Endothelial cell of umbilical vein (primary cell): Measurements from ENCODE around the gene MCOLN2. TPM values are rescaled to one million over a fixed set of nuclear protein-coding genes. Genes with fewer than 3 reads are reported as not detected.

Experiments
- BruUV-seq: library from RNA; stranded (reverse); fragments of 400-500 nt; replicated peaks from 2 replicates; lab custom pipeline; 2021; lab: Mats Ljungman, UMichigan
- CTCF ChIA-PET: fragments of 300-600, 350-600 bp; sonication (Branson Sonifier 250); formaldehyde crosslinking; loops from one replicate; lab custom pipeline; 2021; ENCODE audit warnings: antibody characterized with exemption, inconsistent platforms; lab: Charles Lee
- POLR2A ChIA-PET: fragments of 300-600, 350-600 bp; sonication (Branson Sonifier 250); formaldehyde crosslinking; loops from one replicate; lab custom pipeline; 2021; ENCODE audit warnings: antibody characterized with exemption, inconsistent platforms; lab: Charles Lee
- DNase-seq: peaks from one replicate; pipeline ENCODE4 v3.0.0-alpha.2; 2011; ENCODE audit warnings: low read depth, low spot score
- FAIRE-seq: peaks from 2 replicates; lab custom pipeline; 2011; peaks lifted over from hg19 to GRCh38; lab: Jason Lieb, UNC
- H2AFZ ChIP-seq: 2 replicates; pipeline ENCODE4 v1.6.0; 2012; ENCODE audit warnings: low read depth, low read length, control low read depth, inconsistent platforms
- H3K27ac ChIP-seq: 2 replicates; pipeline ENCODE4 v1.5.1; 2011; ENCODE audit warnings: low read depth, mild to moderate bottlenecking, control low read depth, low read length, moderate library complexity; ENCODE audit not compliant: insufficient read depth
- H3K27me3 ChIP-seq, 2 experiments: 2 replicates each; pipeline versions ENCODE4 v1.6.0 to v1.6.1; 2011; ENCODE audit warnings: low read length in 2 of 2, mixed read lengths in 1 of 2; ENCODE audit not compliant: control insufficient read depth in 2 of 2, insufficient read depth in 2 of 2
- H3K36me3 ChIP-seq, 2 experiments: 2 replicates in 1 of 2; 3 replicates in 1 of 2; pipeline ENCODE4 v1.5.1; 2011; ENCODE audit warnings: low read length in 2 of 2, mild to moderate bottlenecking in 1 of 2, moderate library complexity in 1 of 2; ENCODE audit not compliant: control insufficient read depth in 2 of 2, insufficient read depth in 2 of 2; ENCODE audit errors: extremely low read depth in 1 of 2
- H3K4me1 ChIP-seq: 3 replicates; pipeline ENCODE4 v1.5.1; 2011; ENCODE audit warnings: mild to moderate bottlenecking, low read length; ENCODE audit not compliant: control insufficient read depth, insufficient read depth; ENCODE audit errors: extremely low read depth
- H3K4me2 ChIP-seq: 2 replicates; pipeline ENCODE4 v1.6.1; 2011; ENCODE audit warnings: low read length, control low read depth, mixed read lengths; ENCODE audit not compliant: insufficient read depth
- H3K4me3 ChIP-seq, 3 experiments: fragments of 200-600 bp in 1 of 3; sonication (generic), shearing (Covaris generic) in 1 of 3; replicated peaks in 1 of 3; 2 replicates each; pipeline ENCODE4 v1.5.1; 2011 to 2016; ENCODE audit warnings: control low read depth in 3 of 3, low read length in 3 of 3, mild to moderate bottlenecking in 2 of 3, inconsistent platforms in 1 of 3, low read depth in 1 of 3, moderate library complexity in 1 of 3; ENCODE audit not compliant: insufficient read depth in 1 of 3
- H3K79me2 ChIP-seq: 2 replicates; pipeline ENCODE4 v1.6.0; 2012; ENCODE audit warnings: low read length, inconsistent platforms; ENCODE audit not compliant: control insufficient read depth, insufficient read depth
- H3K9ac ChIP-seq: replicated peaks from 2 replicates; pipeline ENCODE3; 2011; ENCODE audit warnings: low read length, control low read depth; ENCODE audit not compliant: insufficient read depth; ENCODE audit errors: extremely low read depth
- H3K9me1 ChIP-seq: replicated peaks from 3 replicates; pipeline ENCODE4 v1.6.0; 2011; ENCODE audit warnings: mild to moderate bottlenecking, low read length; ENCODE audit not compliant: control insufficient read depth, insufficient read depth; ENCODE audit errors: extremely low read depth
- H3K9me3 ChIP-seq: replicated peaks from 2 replicates; pipeline ENCODE4 v1.5.1; 2012; ENCODE audit warnings: low read length, inconsistent platforms; ENCODE audit not compliant: control insufficient read depth, insufficient read depth
- H4K20me1 ChIP-seq: replicated peaks from 2 replicates; pipeline ENCODE3; 2011; ENCODE audit warnings: mild to moderate bottlenecking, low read length; ENCODE audit not compliant: control insufficient read depth, insufficient read depth; ENCODE audit errors: extremely low read depth
- CTCF ChIP-seq, 2 donors: IDR thresholded peaks; 1 replicate in 1 of 2; 2 replicates in 1 of 2; pipeline ENCODE4 v1.5.1; 2011; ENCODE audit warnings: low read length in 2 of 2, mild to moderate bottlenecking in 2 of 2, moderate library complexity in 2 of 2, control low read depth in 1 of 2, inconsistent platforms in 1 of 2, low read depth in 1 of 2; ENCODE audit not compliant: insufficient read depth in 1 of 2; ENCODE audit errors: extremely low read depth in 1 of 2
- EZH2 ChIP-seq: IDR thresholded peaks from 2 replicates; pipeline ENCODE4 v1.6.1; 2012; ENCODE audit warnings: borderline replicate concordance, low read depth, mild to moderate bottlenecking, moderate library complexity, low read length, inconsistent platforms; ENCODE audit not compliant: severe bottlenecking
- FOS ChIP-seq: IDR thresholded peaks from 2 replicates; pipeline ENCODE4 v1.6.1; 2011; ENCODE audit warnings: mild to moderate bottlenecking, low read length, moderate library complexity, borderline replicate concordance; ENCODE audit not compliant: insufficient read depth
- GATA2 ChIP-seq: IDR thresholded peaks from 2 replicates; pipeline ENCODE4 v1.7.0; 2011; ENCODE audit warnings: low read depth, mild to moderate bottlenecking, moderate library complexity, mixed read lengths, low read length; ENCODE audit not compliant: insufficient read length, insufficient read depth
- JUN ChIP-seq: IDR thresholded peaks from 2 replicates; pipeline ENCODE4 v1.6.1; 2011; ENCODE audit warnings: borderline replicate concordance, low read depth; ENCODE audit not compliant: insufficient read length, insufficient read depth
- MAX ChIP-seq: IDR thresholded peaks from 2 replicates; pipeline ENCODE4 v1.6.1; 2011; ENCODE audit not compliant: insufficient read depth, insufficient read length
- MYC ChIP-seq: IDR thresholded peaks from one replicate; pipeline ENCODE4 v1.6.1; 2011; ENCODE audit warnings: mild to moderate bottlenecking, low read depth, low read length
- POLR2A ChIP-seq: IDR thresholded peaks from 2 replicates; pipeline ENCODE4 v1.6.1; 2012; ENCODE audit warnings: low read depth, mild to moderate bottlenecking, control low read depth, low read length
- POLR2AphosphoS5 ChIP-seq: IDR thresholded peaks from 2 replicates; pipeline ENCODE4 v1.6.1; 2012; ENCODE audit warnings: low read depth, mild to moderate bottlenecking, control low read depth, low read length, moderate library complexity; ENCODE audit not compliant: insufficient read depth
- dilution Hi-C: fragments of 300-500 bp; cut with MboI; formaldehyde crosslinking; loops from one replicate; pipeline ENCODE4 v1.15.0; 2019; ENCODE audit warnings: low sequenced_read_pairs; ENCODE audit not compliant: extremely low pct_ligation_motif_present
- intact Hi-C: fragments of 100-400 bp; cut with micrococcal nuclease; formaldehyde crosslinking; loops from one replicate; pipeline ENCODE4 v1.10.0; 2022
- polyA plus RNA-seq, 4 experiments: library from polyadenylated mRNA; depleted of rRNA in 3 of 4; stranded (reverse) in 3 of 4; unstranded in 1 of 4; fragments of >200 nt; gene quantifications; 2 replicates each; pipeline versions ENCODE4 v1.2.1 to v1.2.3, GENCODE V29; 2011 to 2012; ENCODE audit warnings: missing spikeins in 1 of 4
- total RNA-seq: library from RNA; stranded (reverse); gene quantifications from 2 replicates; pipeline ENCODE4 v1.2.3, GENCODE V29; 2021

MCOLN2 gene
- total and polyA plus RNA-seq, 2 donors (not counting 3 experiments of a cell fraction or from before 2014, with no cell fraction given) = not detected

- CTCF ChIA-PET = interaction anchor here (2.1 to 6.0 kb wide), 2 partner anchors 12 to 299 kb away, joined by 8 to 46 read pairs; no protein-coding TSS in a partner anchor
- intact Hi-C loops = no loop called here
- no peak overlapping the region for H3K4me3 ChIP-seq
- H2AFZ ChIP-seq = no peak overlapping the region
- peaks cover 17 to 48% of the 10 kb centered on the region in 2 experiments for H3K27me3 ChIP-seq
- no peak for DNase-seq
- no peaks in the 10 kb centered on the region for H3K9me3 ChIP-seq
- BruUV-seq = no TSS peak
- FAIRE-seq = no peak
- H3K27ac ChIP-seq = no peak overlapping the region
- no peaks in the 10 kb centered on the region for H3K4me1 ChIP-seq
- no peak overlapping the region for H3K9ac ChIP-seq
- H3K79me2 ChIP-seq = no peaks in the 10 kb centered on the region
- dilution Hi-C loops = no loop called here
- POLR2A ChIA-PET = no interaction called here
- TF ChIP-seq CTCF (IDR thresholded peaks at IDR 0.05; ENCODE audit: extremely low read depth in 1 of 2, insufficient read depth in 1 of 2, low read depth in 1 of 2, low read length in 2 of 2) (no peak), FOS (no peak), GATA2 (no peak), POLR2A (no peak), POLR2AphosphoS5 (no peak), JUN (no peak), MYC (no peak), MAX (no peak), EZH2 (no peak)
- H3K36me3 ChIP-seq = no peaks in the 10 kb centered on the region
- no peaks in the 10 kb centered on the region for H3K9me1 ChIP-seq
- H3K4me2 ChIP-seq = no peak overlapping the region
- H4K20me1 ChIP-seq = no peaks in the 10 kb centered on the region
These were observed 40.8 kb downstream of the MCOLN2 start for GRCh38 chr1:84956097-84956496.
